WI38 (cell line): Measurements from ENCODE around the gene LYPD1.
A peak's percentile ranks its signal among the peaks of the same experiment; 100 is the strongest.

Experiments used
- H3K4me3 ChIP-seq: 2 replicates; pipeline ENCODE4 v1.5.1; 2011; ENCODE audit warnings: low read depth, mild to moderate bottlenecking, control low read depth, low read length
- CTCF ChIP-seq: IDR thresholded peaks from 2 replicates; pipeline ENCODE4 v1.5.1; 2012; ENCODE audit warnings: low read depth, mild to moderate bottlenecking, control low read depth, low read length

Gene LYPD1

DNA sequence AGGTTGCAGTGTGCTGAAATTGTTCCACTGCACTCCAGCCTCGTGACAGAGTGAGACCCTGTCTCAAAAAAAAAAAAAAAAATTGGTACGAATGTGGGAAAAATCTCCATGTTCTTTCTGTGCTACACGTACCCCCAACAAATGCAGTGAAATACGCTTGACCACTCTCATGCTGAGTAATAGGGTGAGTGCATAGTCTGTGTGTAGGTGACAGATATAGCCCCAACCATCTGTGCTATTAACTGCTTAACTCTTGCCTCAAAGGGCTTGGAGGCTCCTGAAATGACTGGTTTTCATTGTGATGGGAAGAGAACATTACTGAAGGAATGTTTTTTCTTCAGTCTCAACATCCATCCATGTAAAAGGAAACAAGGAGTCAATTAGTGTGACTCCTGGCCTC lies 15.7 kb downstream of the LYPD1 start:
- H3K4me3 ChIP-seq: no peak overlapping the region
- no peak for TF ChIP-seq CTCF

DNA sequence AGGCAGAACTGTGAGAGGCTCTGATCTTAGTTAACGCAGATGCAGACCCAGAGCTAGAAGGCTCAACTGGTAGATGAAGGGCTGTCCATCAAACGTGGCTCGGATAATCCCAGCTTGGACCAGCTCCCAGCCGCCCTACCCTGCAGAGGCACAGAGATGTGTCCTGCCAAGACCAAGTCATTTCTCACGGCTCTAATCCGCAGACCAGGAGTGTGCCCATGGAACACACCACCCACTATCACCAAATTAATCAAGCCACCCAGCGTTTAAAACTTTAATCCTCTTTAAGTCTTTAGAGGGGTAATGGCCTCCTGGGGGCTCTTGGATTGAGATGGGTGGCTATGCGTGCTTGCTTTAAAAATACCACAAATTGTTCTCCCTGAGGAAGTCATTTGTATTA lies 17.5 kb downstream of the LYPD1 start:
- no peak for TF ChIP-seq CTCF

GRCh38 chr2:132651115-132652045 lies 18.6 kb downstream of the LYPD1 start:
- H3K4me3 ChIP-seq: no peak overlapping the region
- peak; percentile 62 for TF ChIP-seq CTCF

More for the DNA sequence above, 17.5 kb downstream of the LYPD1 start:
- H3K4me3 ChIP-seq: no peak overlapping the region

DNA sequence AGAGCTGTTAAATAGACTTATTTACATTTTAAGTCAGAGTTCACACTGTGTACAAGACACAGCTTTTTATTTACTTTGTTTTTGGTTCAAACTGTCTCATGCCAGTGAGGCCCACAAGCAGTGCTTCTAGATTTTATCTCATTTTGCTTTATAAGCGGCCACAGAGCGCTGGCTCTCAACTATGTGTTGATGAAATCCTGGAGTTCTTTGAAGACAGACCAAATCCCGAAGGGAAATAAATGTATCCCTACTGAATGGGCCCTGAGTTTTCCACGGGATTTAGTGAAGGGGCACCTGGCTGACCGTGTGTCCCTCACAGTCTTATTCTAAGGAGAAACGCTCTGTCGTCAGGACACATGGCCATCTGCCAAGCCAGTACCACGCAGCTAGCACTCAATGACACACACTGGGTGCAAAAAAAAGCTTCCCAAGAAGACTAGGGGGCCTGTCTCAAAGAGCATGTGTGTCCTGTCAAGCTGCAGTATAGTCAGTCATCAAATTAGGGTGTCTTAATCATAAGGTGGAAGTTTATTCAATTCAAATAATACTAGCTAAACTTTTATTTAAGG lies 23.4 kb downstream of the LYPD1 start:
- no peak overlapping the region for H3K4me3 ChIP-seq
- TF ChIP-seq CTCF: no peak

DNA sequence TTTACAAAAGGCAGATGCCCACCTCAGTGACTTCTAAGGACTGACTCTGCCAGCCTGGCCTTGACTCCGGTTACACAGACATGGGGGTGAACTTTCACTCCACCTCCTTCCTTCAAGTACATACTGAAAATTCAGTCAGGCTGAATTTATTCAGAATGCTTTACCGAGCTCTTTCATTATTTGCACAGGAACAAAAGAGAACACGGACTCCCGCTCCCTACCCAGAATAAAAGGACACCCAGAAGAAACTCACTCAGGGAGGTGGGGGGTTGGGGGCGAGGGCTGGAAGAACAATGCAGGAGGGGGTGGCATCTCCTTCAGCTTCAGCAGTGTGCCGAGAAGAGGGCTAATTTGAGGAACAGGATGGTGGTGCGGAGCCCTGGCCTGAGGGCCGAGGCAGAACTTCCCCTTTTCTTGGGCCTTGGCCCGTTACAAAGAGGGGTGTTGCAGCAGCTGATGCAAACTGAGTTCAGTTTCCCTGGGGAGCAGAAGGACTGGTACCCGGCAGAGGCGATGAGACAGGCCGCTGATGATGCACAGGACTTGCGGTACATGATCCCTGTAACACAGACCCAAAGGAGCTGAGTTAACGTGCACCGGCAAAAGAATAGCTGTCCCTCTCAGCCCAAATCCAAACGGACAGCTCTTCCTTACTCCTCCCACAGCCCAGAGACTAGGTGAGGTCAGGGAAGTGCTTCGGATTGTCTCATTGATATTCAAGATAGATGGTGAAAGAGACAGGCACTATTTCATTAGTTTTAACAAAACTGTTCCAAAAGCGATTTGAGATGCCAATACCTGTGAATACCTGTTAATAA lies 24.1 kb downstream of the LYPD1 start:
- no peak for TF ChIP-seq CTCF
- H3K4me3 ChIP-seq: no peak overlapping the region

DNA sequence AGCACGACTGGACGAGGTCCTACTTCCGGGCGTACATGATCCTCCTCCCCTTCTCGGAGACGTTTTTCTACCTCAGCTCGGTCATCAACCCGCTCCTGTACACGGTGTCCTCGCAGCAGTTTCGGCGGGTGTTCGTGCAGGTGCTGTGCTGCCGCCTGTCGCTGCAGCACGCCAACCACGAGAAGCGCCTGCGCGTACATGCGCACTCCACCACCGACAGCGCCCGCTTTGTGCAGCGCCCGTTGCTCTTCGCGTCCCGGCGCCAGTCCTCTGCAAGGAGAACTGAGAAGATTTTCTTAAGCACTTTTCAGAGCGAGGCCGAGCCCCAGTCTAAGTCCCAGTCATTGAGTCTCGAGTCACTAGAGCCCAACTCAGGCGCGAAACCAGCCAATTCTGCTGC lies 24.8 kb downstream of the LYPD1 start:
- H3K4me3 ChIP-seq: no peak overlapping the region
- TF ChIP-seq CTCF: no peak
